Measurements from ENCODE around the gene PDIK1L. TPM values are rescaled to one million over a fixed set of nuclear protein-coding genes. Genes with fewer than 3 reads are reported as not detected.
A peak's percentile ranks its signal among the peaks of the same experiment; 100 is the strongest.

Gene PDIK1L
- total and polyA plus RNA-seq, 2 donors (not counting 3 experiments of a cell fraction or from before 2014, with no cell fraction given), result 1.6 to 5.6 TPM

DNA sequence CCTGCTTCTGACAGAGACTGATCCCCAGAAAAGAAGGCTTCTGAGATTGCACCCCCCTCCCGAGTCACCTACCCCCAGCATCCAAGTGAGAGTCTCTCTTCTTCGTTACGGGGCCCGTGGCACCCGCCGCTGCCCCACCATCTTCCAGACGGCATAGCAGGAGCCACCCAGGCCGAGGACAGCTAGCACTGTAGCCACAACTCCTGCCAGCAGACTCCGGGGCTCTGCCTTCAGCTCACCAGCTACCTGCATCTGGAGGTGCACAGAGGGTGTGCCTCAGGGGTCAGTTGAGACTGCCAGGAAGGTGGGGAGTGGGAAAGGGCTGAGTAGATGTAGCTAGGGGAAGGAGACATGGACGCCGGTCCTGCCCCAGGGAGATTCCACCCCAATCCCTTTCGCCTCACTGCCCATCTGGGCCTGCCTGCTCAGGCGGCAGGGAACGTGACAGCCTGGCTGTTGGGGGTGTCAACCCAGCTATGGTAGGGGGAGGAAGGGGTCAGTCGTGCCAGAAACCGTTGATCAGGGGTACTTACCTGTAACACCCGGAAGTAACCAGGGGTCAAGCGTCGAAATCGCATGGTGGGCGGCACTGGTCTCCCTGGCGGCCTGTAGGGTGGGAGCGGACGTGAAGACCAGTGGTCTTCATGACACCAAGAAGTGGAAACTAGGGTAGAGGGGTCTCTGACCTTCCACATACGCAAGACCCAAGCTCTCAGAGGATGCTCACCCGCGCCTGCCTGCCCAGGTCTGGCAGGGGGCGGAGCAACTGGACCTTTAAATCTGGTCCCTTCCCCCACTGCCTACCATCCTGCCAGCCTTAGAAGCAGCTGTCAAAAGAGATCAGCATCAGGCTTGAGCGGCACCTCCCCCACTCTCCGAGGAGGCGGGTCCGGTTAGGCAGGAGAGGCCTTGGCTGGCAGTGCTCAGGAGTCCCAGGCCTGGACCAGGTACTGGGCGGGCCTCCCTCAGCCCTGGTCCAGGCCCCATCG is 59.8 kb downstream of the PDIK1L start, which contains the start of gene ZNF593OS:
Gene ZNF593OS, minus strand, starts transcription at position 749 of the 989 bp plus-strand sequence. Its CDS starts 171 bp downstream, at position 578.
- H3K4me1 ChIP-seq (ENCODE audit: control insufficient read depth, extremely low read depth, insufficient read depth, low read length), result no peaks in the 10 kb centered on the region
- POLR2A ChIA-PET, result no interaction called here
- peak within 1 kb of the TSS; percentile 60 for H3K4me2 ChIP-seq (ENCODE audit: insufficient read depth, low read length)
- H4K20me1 ChIP-seq (replicated peaks; ENCODE audit: control insufficient read depth, extremely low read depth, insufficient read depth, low read length), result no peaks in the 10 kb centered on the region
- no peaks in the 10 kb centered on the region for H3K9me3 ChIP-seq (replicated peaks; ENCODE audit: control insufficient read depth, insufficient read depth, low read length)
- no peak within 1 kb of the TSS for H3K9ac ChIP-seq (replicated peaks; ENCODE audit: extremely low read depth, insufficient read depth, low read length)
- FAIRE-seq (no peak), DNase-seq (ENCODE audit: low read depth, low spot score) (no peak)
- no peaks in the 10 kb centered on the region for H3K9me1 ChIP-seq (replicated peaks; ENCODE audit: control insufficient read depth, extremely low read depth, insufficient read depth, low read length)
- CTCF ChIA-PET, result interaction anchor here (3.7 kb wide), 1 partner anchor 149 kb away, joined by 48 read pairs; no protein-coding TSS in a partner anchor
- no peaks in the 10 kb centered on the region for H3K36me3 ChIP-seq (ENCODE audit: control insufficient read depth in 2 of 2, extremely low read depth in 1 of 2, insufficient read depth in 2 of 2, low read length in 2 of 2)
- peaks cover 2% of the 10 kb centered on the region for H3K79me2 ChIP-seq (ENCODE audit: control insufficient read depth, insufficient read depth, low read length)
- no peak within 1 kb of the TSS for H3K27ac ChIP-seq (ENCODE audit: insufficient read depth, low read depth, low read length)
- H2AFZ ChIP-seq (ENCODE audit: low read depth, low read length), result no peak within 1 kb of the TSS
- no peak within 1 kb of the TSS for H3K4me3 ChIP-seq (replicated peaks in 1 of 3; ENCODE audit: insufficient read depth in 1 of 3, low read depth in 1 of 3, low read length in 3 of 3)
- intact Hi-C loops (cut with micrococcal nuclease), result no loop called here
- no peaks in the 10 kb centered on the region for H3K27me3 ChIP-seq (ENCODE audit: control insufficient read depth in 2 of 2, insufficient read depth in 2 of 2, low read length in 2 of 2)
- dilution Hi-C loops (cut with MboI; ENCODE audit: extremely low pct_ligation_motif_present, low sequenced_read_pairs), result no loop called here
- TF ChIP-seq, protein P1, sequence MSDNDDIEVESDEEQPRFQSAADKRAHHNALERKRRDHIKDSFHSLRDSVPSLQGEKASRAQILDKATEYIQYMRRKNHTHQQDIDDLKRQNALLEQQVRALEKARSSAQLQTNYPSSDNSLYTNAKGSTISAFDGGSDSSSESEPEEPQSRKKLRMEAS (IDR thresholded peaks at IDR 0.05; ENCODE audit: insufficient read depth, insufficient read length), result no peak
- TF ChIP-seq POLR2A (IDR thresholded peaks at IDR 0.05; ENCODE audit: low read depth, low read length), result no peak
- TF ChIP-seq, protein P2, sequence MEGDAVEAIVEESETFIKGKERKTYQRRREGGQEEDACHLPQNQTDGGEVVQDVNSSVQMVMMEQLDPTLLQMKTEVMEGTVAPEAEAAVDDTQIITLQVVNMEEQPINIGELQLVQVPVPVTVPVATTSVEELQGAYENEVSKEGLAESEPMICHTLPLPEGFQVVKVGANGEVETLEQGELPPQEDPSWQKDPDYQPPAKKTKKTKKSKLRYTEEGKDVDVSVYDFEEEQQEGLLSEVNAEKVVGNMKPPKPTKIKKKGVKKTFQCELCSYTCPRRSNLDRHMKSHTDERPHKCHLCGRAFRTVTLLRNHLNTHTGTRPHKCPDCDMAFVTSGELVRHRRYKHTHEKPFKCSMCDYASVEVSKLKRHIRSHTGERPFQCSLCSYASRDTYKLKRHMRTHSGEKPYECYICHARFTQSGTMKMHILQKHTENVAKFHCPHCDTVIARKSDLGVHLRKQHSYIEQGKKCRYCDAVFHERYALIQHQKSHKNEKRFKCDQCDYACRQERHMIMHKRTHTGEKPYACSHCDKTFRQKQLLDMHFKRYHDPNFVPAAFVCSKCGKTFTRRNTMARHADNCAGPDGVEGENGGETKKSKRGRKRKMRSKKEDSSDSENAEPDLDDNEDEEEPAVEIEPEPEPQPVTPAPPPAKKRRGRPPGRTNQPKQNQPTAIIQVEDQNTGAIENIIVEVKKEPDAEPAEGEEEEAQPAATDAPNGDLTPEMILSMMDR (IDR thresholded peaks at IDR 0.05; ENCODE audit: extremely low read depth in 1 of 2, insufficient read depth in 1 of 2, low read depth in 1 of 2, low read length in 2 of 2), result no peak
- TF ChIP-seq JUN (IDR thresholded peaks at IDR 0.05; ENCODE audit: borderline replicate concordance, insufficient read depth, insufficient read length, low read depth), result no peak
- no peak for TF ChIP-seq GATA2 (IDR thresholded peaks at IDR 0.05; ENCODE audit: insufficient read depth, insufficient read length, low read depth, low read length)
- TF ChIP-seq MYC (IDR thresholded peaks at IDR 0.05; ENCODE audit: low read depth, low read length), result no peak
- TF ChIP-seq POLR2AphosphoS5 (IDR thresholded peaks at IDR 0.05; ENCODE audit: insufficient read depth, low read depth, low read length), result no peak
- no peak for TF ChIP-seq EZH2 (IDR thresholded peaks at IDR 0.05; ENCODE audit: borderline replicate concordance, low read depth, low read length, severe bottlenecking)
- TF ChIP-seq FOS (IDR thresholded peaks at IDR 0.05; ENCODE audit: borderline replicate concordance, insufficient read depth, low read length), result no peak
- BruUV-seq (replicated peaks), result no TSS peak

Other genes with a start within 250 kb of the PDIK1L start
- 8.4 and 9.1 TPM in 2 replicates for gene PAQR7, start 236.1 kb upstream of the PDIK1L start, total RNA-seq
- gene PAQR7, start 236.1 kb upstream of the PDIK1L start, polyA plus RNA-seq, result 10.8 and 12.1 TPM in 2 replicates
- gene STMN1, start 205.4 kb upstream of the PDIK1L start, total RNA-seq, result 491 and 503 TPM in 2 replicates
- 63.6 and 102 TPM in 2 replicates for gene STMN1, start 205.4 kb upstream of the PDIK1L start, polyA plus RNA-seq
- 5.0 and 6.9 TPM in 2 replicates for gene PAFAH2, start 113.8 kb upstream of the PDIK1L start, total RNA-seq
- gene PAFAH2, start 113.8 kb upstream of the PDIK1L start, polyA plus RNA-seq, result 5.0 and 6.0 TPM in 2 replicates
- gene EXTL1, start 90.0 kb upstream of the PDIK1L start, total RNA-seq, result not detected in 2 replicates
- not detected in 2 replicates for gene EXTL1, start 90.0 kb upstream of the PDIK1L start, polyA plus RNA-seq
- gene SLC30A2, start 65.7 kb upstream of the PDIK1L start, total RNA-seq, result not detected in 2 replicates
- gene SLC30A2, start 65.7 kb upstream of the PDIK1L start, polyA plus RNA-seq, result not detected in 2 replicates
- not detected in 2 replicates for gene TRIM63, start 44.2 kb upstream of the PDIK1L start, total RNA-seq
- not detected in 2 replicates for gene TRIM63, start 44.2 kb upstream of the PDIK1L start, polyA plus RNA-seq
- gene FAM110D, start 47.3 kb downstream of the PDIK1L start, total RNA-seq, result 4.4 and 5.1 TPM in 2 replicates
- gene FAM110D, start 47.3 kb downstream of the PDIK1L start, polyA plus RNA-seq, result 2.6 and 3.8 TPM in 2 replicates
- gene C1orf232, start 57.1 kb downstream of the PDIK1L start, total RNA-seq, result not detected in 2 replicates
- not detected in 2 replicates for gene C1orf232, start 57.1 kb downstream of the PDIK1L start, polyA plus RNA-seq
- 30.5 and 41.0 TPM in 2 replicates for gene ZNF593, start 58.1 kb downstream of the PDIK1L start, total RNA-seq
- 71.0 and 108 TPM in 2 replicates for gene ZNF593, start 58.1 kb downstream of the PDIK1L start, polyA plus RNA-seq
- not detected in 2 replicates for gene ZNF593OS, start 60.0 kb downstream of the PDIK1L start, total RNA-seq
- not detected in 2 replicates for gene ZNF593OS, start 60.0 kb downstream of the PDIK1L start, polyA plus RNA-seq
- gene CNKSR1, start 65.7 kb downstream of the PDIK1L start, total RNA-seq, result not detected in 2 replicates
- gene CNKSR1, start 65.7 kb downstream of the PDIK1L start, polyA plus RNA-seq, result 0.19 and 0.22 TPM in 2 replicates
- gene CATSPER4, start 78.8 kb downstream of the PDIK1L start, total RNA-seq, result not detected in 2 replicates
- not detected in 2 replicates for gene CATSPER4, start 78.8 kb downstream of the PDIK1L start, polyA plus RNA-seq
- gene CEP85, start 122.4 kb downstream of the PDIK1L start, total RNA-seq, result 16.2 and 17.8 TPM in 2 replicates
- gene CEP85, start 122.4 kb downstream of the PDIK1L start, polyA plus RNA-seq, result 15.2 and 16.1 TPM in 2 replicates
- 337 and 344 TPM in 2 replicates for gene SH3BGRL3, start 168.3 kb downstream of the PDIK1L start, total RNA-seq
- 233 and 305 TPM in 2 replicates for gene SH3BGRL3, start 168.3 kb downstream of the PDIK1L start, polyA plus RNA-seq
- gene UBXN11, start 194.8 kb downstream of the PDIK1L start, total RNA-seq, result 11.9 and 15.6 TPM in 2 replicates
- 14.6 and 14.8 TPM in 2 replicates for gene UBXN11, start 194.8 kb downstream of the PDIK1L start, polyA plus RNA-seq
- gene CD52, start 206.1 kb downstream of the PDIK1L start, total RNA-seq, result not detected in 2 replicates
- not detected in 2 replicates for gene CD52, start 206.1 kb downstream of the PDIK1L start, polyA plus RNA-seq
- not detected in 2 replicates for gene CRYBG2, start 242.3 kb downstream of the PDIK1L start, total RNA-seq
- gene CRYBG2, start 242.3 kb downstream of the PDIK1L start, polyA plus RNA-seq, result not detected in 2 replicates